ENCODE data around the gene RPS6KA2.

The RPS6KA2 gene

GRCh38 chr6:166454692-166455515 is 172.1 kb downstream of the RPS6KA2 start:
- Histone ChIP-seq H3K27me3 (replicated peaks; ENCODE audit: control insufficient read depth, insufficient read depth, low read length) (no peaks in the 10 kb centered on the region), H3K36me3 (ENCODE audit: control insufficient read depth, insufficient read depth, low read length) (no peaks in the 10 kb centered on the region), H3K4me3 (replicated peaks; ENCODE audit: low read depth, low read length) (no peak overlapping the region)
- TF ChIP-seq, protein P1, sequence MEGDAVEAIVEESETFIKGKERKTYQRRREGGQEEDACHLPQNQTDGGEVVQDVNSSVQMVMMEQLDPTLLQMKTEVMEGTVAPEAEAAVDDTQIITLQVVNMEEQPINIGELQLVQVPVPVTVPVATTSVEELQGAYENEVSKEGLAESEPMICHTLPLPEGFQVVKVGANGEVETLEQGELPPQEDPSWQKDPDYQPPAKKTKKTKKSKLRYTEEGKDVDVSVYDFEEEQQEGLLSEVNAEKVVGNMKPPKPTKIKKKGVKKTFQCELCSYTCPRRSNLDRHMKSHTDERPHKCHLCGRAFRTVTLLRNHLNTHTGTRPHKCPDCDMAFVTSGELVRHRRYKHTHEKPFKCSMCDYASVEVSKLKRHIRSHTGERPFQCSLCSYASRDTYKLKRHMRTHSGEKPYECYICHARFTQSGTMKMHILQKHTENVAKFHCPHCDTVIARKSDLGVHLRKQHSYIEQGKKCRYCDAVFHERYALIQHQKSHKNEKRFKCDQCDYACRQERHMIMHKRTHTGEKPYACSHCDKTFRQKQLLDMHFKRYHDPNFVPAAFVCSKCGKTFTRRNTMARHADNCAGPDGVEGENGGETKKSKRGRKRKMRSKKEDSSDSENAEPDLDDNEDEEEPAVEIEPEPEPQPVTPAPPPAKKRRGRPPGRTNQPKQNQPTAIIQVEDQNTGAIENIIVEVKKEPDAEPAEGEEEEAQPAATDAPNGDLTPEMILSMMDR (IDR thresholded peaks at IDR 0.05; ENCODE audit: insufficient read depth, low read length, poor library complexity, severe bottlenecking), result no peak
- DNase-seq (ENCODE audit: extremely low read depth, insufficient read length), result no peak

GRCh38 chr6:166453651-166454050 is 173.4 kb downstream of the RPS6KA2 start:
- DNase-seq (ENCODE audit: extremely low read depth, insufficient read length), result no peak
- Histone ChIP-seq H3K27me3 (replicated peaks; ENCODE audit: control insufficient read depth, insufficient read depth, low read length) (no peaks in the 10 kb centered on the region), H3K36me3 (ENCODE audit: control insufficient read depth, insufficient read depth, low read length) (no peaks in the 10 kb centered on the region), H3K4me3 (replicated peaks; ENCODE audit: low read depth, low read length) (no peak overlapping the region)
- TF ChIP-seq, protein P1 (IDR thresholded peaks at IDR 0.05; ENCODE audit: insufficient read depth, low read length, poor library complexity, severe bottlenecking), result no peak

- no peaks in the 10 kb centered on the region for H3K36me3 ChIP-seq (ENCODE audit: control insufficient read depth, insufficient read depth, low read length)
- H3K27me3 ChIP-seq (replicated peaks; ENCODE audit: control insufficient read depth, insufficient read depth, low read length), result no peaks in the 10 kb centered on the region
- DNase-seq (ENCODE audit: extremely low read depth, insufficient read length), result no peak
- no peak overlapping the region for H3K4me3 ChIP-seq (replicated peaks; ENCODE audit: low read depth, low read length)
- TF ChIP-seq, protein P1 (IDR thresholded peaks at IDR 0.05; ENCODE audit: insufficient read depth, low read length, poor library complexity, severe bottlenecking), result no peak
Observed at GRCh38 chr6:166450167-166450873, 176.7 kb downstream of the RPS6KA2 start.

DNA sequence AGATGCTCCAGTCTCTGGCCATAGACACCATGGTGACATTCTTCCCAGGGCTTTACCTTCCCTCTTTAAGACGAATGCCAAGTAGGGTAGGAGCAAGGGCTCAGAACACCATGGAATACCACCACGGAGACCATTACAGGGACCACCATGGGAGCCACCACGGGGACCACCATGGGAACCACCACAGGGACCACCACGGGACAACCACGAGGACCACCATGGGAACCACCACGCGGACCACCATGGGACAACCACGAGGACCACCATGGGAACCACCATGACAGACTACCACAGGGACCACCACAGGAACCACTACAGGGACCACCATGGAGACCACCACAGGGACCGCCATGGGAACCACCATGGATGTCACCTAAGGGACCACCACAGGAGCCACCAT is 177.4 kb downstream of the RPS6KA2 start:
- no peak for DNase-seq (ENCODE audit: extremely low read depth, insufficient read length)
- H3K27me3 ChIP-seq (replicated peaks; ENCODE audit: control insufficient read depth, insufficient read depth, low read length), result no peaks in the 10 kb centered on the region
- no peaks in the 10 kb centered on the region for H3K36me3 ChIP-seq (ENCODE audit: control insufficient read depth, insufficient read depth, low read length)
- H3K4me3 ChIP-seq (replicated peaks; ENCODE audit: low read depth, low read length), result no peak overlapping the region
- TF ChIP-seq, protein P1 (IDR thresholded peaks at IDR 0.05; ENCODE audit: insufficient read depth, low read length, poor library complexity, severe bottlenecking), result no peak

DNA sequence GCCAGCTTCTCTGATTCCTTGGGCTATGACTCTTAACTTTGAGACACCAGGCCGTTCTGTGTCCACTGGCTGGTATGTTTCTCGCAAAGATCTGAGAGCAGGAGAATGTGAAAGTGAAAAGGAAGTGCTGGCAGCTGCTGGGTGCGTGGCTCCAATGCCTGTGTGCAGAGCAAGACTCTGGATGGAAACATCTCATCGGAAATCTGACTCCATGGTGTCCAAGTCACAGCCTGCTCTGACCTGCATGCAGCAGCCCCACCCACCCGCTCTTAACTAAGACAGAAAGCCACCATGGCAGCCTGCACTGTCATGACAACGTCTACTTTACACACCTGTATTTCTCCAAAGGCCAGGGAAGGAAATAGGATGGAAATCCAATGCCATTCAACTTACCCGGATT is 178.0 kb downstream of the RPS6KA2 start:
- DNase-seq (ENCODE audit: extremely low read depth, insufficient read length), result no peak
- no peaks in the 10 kb centered on the region for H3K27me3 ChIP-seq (replicated peaks; ENCODE audit: control insufficient read depth, insufficient read depth, low read length)
- TF ChIP-seq, protein P1 (IDR thresholded peaks at IDR 0.05; ENCODE audit: insufficient read depth, low read length, poor library complexity, severe bottlenecking), result no peak
- no peaks in the 10 kb centered on the region for H3K36me3 ChIP-seq (ENCODE audit: control insufficient read depth, insufficient read depth, low read length)
- H3K4me3 ChIP-seq (replicated peaks; ENCODE audit: low read depth, low read length), result no peak overlapping the region
